ENCODE data around the gene SCLT1.
A peak's percentile ranks its signal among the peaks of the same experiment; 100 is the strongest.

SCLT1 gene

GRCh38 chr4:128950796-128951195 lies 142.5 kb downstream of the SCLT1 start:
- H3K14ac ChIP-seq (ENCODE audit: low read length in 2 of 2) = no peak overlapping the region
- no peak overlapping the region for H2BK5ac ChIP-seq (ENCODE audit: low read depth, low read length, poor library complexity, severe bottlenecking)
- no peak overlapping the region for H3K23ac ChIP-seq (ENCODE audit: low read length in 2 of 2)
- no peak overlapping the region for H3K4me2 ChIP-seq (ENCODE audit: low read length, poor library complexity, severe bottlenecking)
- no peaks in the 10 kb centered on the region for H3K4me1 ChIP-seq (ENCODE audit: control insufficient read depth, insufficient read depth, low read depth, low read length)
- no peak overlapping the region for H3K9ac ChIP-seq (ENCODE audit: low read length)
- peaks cover 42% of the 10 kb centered on the region for H3K9me3 ChIP-seq (ENCODE audit: control insufficient read depth, low read length)
- H3K36me3 ChIP-seq (ENCODE audit: control insufficient read depth in 1 of 2, insufficient read depth in 2 of 2, low read depth in 1 of 2, low read length in 2 of 2) = peaks cover 4 to 21% of the 10 kb centered on the region in 2 experiments
- no peak overlapping the region for H4K91ac ChIP-seq (ENCODE audit: low read length)
- no peak overlapping the region for H3K18ac ChIP-seq (ENCODE audit: low read depth in 1 of 2, low read length in 2 of 2)
- H2BK15ac ChIP-seq (ENCODE audit: low read depth, poor library complexity, severe bottlenecking) = no peak overlapping the region
- H4K8ac ChIP-seq (ENCODE audit: low read length) = no peak overlapping the region
- H3K4me3 ChIP-seq (ENCODE audit: insufficient read depth in 1 of 2, low read depth in 1 of 2, low read length in 2 of 2) = no peak overlapping the region
- no peaks in the 10 kb centered on the region for H3K27me3 ChIP-seq (ENCODE audit: control insufficient read depth in 1 of 2, insufficient read depth in 1 of 2, low read length in 2 of 2)
- no peak overlapping the region for H3K27ac ChIP-seq (ENCODE audit: low read length, poor library complexity, severe bottlenecking)
- no peak overlapping the region for H2AK5ac ChIP-seq (ENCODE audit: low read length, severe bottlenecking)
- H2BK120ac ChIP-seq (ENCODE audit: low read depth, low read length) = no peak overlapping the region
- WGBS = 100% methylated on average over 1 of the region's 2 CpGs
- no peak overlapping the region for H3K4ac ChIP-seq (ENCODE audit: low read depth in 1 of 2, low read length in 2 of 2)
- H3K79me1 ChIP-seq (replicated peaks; ENCODE audit: low read length, poor library complexity, severe bottlenecking) = peaks cover 3% of the 10 kb centered on the region
- no peak overlapping the region for H2AFZ ChIP-seq (ENCODE audit: low read depth, low read length)
- DNase-seq = no peak
- H2BK12ac ChIP-seq (ENCODE audit: low read length in 2 of 2) = no peak overlapping the region

GRCh38 chr4:128946916-128947315 lies 146.4 kb downstream of the SCLT1 start:
- no peak overlapping the region for H4K8ac ChIP-seq (ENCODE audit: low read length)
- H2BK5ac ChIP-seq (ENCODE audit: low read depth, low read length, poor library complexity, severe bottlenecking) = no peak overlapping the region
- H3K18ac ChIP-seq (ENCODE audit: low read depth in 1 of 2, low read length in 2 of 2) = no peak overlapping the region
- no peak for DNase-seq
- H3K4me2 ChIP-seq (ENCODE audit: low read length, poor library complexity, severe bottlenecking) = no peak overlapping the region
- H3K36me3 ChIP-seq (ENCODE audit: control insufficient read depth in 1 of 2, insufficient read depth in 2 of 2, low read depth in 1 of 2, low read length in 2 of 2) = peaks cover 4 to 43% of the 10 kb centered on the region in 2 experiments
- no peak overlapping the region for H2AFZ ChIP-seq (ENCODE audit: low read depth, low read length)
- H3K79me1 ChIP-seq (replicated peaks; ENCODE audit: low read length, poor library complexity, severe bottlenecking) = peaks cover 3% of the 10 kb centered on the region
- H3K4ac ChIP-seq (ENCODE audit: low read depth in 1 of 2, low read length in 2 of 2) = no peak overlapping the region
- no peak overlapping the region for H2BK120ac ChIP-seq (ENCODE audit: low read depth, low read length)
- no peak overlapping the region for H3K27ac ChIP-seq (ENCODE audit: low read length, poor library complexity, severe bottlenecking)
- H3K9me3 ChIP-seq (ENCODE audit: control insufficient read depth, low read length) = peaks cover 81% of the 10 kb centered on the region
- H2AK5ac ChIP-seq (ENCODE audit: low read length, severe bottlenecking) = no peak overlapping the region
- no peak overlapping the region for H3K9ac ChIP-seq (ENCODE audit: low read length)
- WGBS = 86% methylated on average over 2 of the region's 3 CpGs
- H3K4me1 ChIP-seq (ENCODE audit: control insufficient read depth, insufficient read depth, low read depth, low read length) = no peaks in the 10 kb centered on the region
- no peak overlapping the region for H3K14ac ChIP-seq (ENCODE audit: low read length in 2 of 2)
- H3K23ac ChIP-seq (ENCODE audit: low read length in 2 of 2) = no peak overlapping the region
- H2BK12ac ChIP-seq (ENCODE audit: low read length in 2 of 2) = no peak overlapping the region
- no peak overlapping the region for H4K91ac ChIP-seq (ENCODE audit: low read length)
- H3K27me3 ChIP-seq (ENCODE audit: control insufficient read depth in 1 of 2, insufficient read depth in 1 of 2, low read length in 2 of 2) = no peaks in the 10 kb centered on the region
- no peak overlapping the region for H2BK15ac ChIP-seq (ENCODE audit: low read depth, poor library complexity, severe bottlenecking)
- H3K4me3 ChIP-seq (ENCODE audit: insufficient read depth in 1 of 2, low read depth in 1 of 2, low read length in 2 of 2) = no peak overlapping the region

- Histone ChIP-seq H2BK15ac (ENCODE audit: low read depth, poor library complexity, severe bottlenecking) (no peak overlapping the region), H2AK5ac (ENCODE audit: low read length, severe bottlenecking) (no peak overlapping the region), H2BK120ac (ENCODE audit: low read depth, low read length) (no peak overlapping the region), H2BK12ac (ENCODE audit: low read length in 2 of 2) (no peak overlapping the region), H4K8ac (ENCODE audit: low read length) (no peak overlapping the region), H3K9ac (ENCODE audit: low read length) (no peak overlapping the region), H3K14ac (ENCODE audit: low read length in 2 of 2) (no peak overlapping the region), H3K4me3 (ENCODE audit: insufficient read depth in 1 of 2, low read depth in 1 of 2, low read length in 2 of 2) (peak overlapping the region in 1 of 2 experiments; percentile 16), H4K91ac (ENCODE audit: low read length) (no peak overlapping the region), H3K18ac (ENCODE audit: low read depth in 1 of 2, low read length in 2 of 2) (no peak overlapping the region), H3K4ac (ENCODE audit: low read depth in 1 of 2, low read length in 2 of 2) (no peak overlapping the region), H3K9me3 (ENCODE audit: control insufficient read depth, low read length) (peaks cover 98% of the 10 kb centered on the region), H3K27me3 (ENCODE audit: control insufficient read depth in 1 of 2, insufficient read depth in 1 of 2, low read length in 2 of 2) (no peaks in the 10 kb centered on the region), H3K4me2 (ENCODE audit: low read length, poor library complexity, severe bottlenecking) (no peak overlapping the region), H2BK5ac (ENCODE audit: low read depth, low read length, poor library complexity, severe bottlenecking) (no peak overlapping the region), H3K79me1 (replicated peaks; ENCODE audit: low read length, poor library complexity, severe bottlenecking) (peaks cover 3% of the 10 kb centered on the region), H2AFZ (ENCODE audit: low read depth, low read length) (no peak overlapping the region), H3K36me3 (ENCODE audit: control insufficient read depth in 1 of 2, insufficient read depth in 2 of 2, low read depth in 1 of 2, low read length in 2 of 2) (peaks cover 7 to 54% of the 10 kb centered on the region in 2 experiments), H3K23ac (ENCODE audit: low read length in 2 of 2) (no peak overlapping the region), H3K27ac (ENCODE audit: low read length, poor library complexity, severe bottlenecking) (no peak overlapping the region), H3K4me1 (ENCODE audit: control insufficient read depth, insufficient read depth, low read depth, low read length) (no peaks in the 10 kb centered on the region)
- 100% methylated on average over 1 of the region's 1 CpG for WGBS
- DNase-seq = no peak
Observed at GRCh38 chr4:128942607-128943006, 150.7 kb downstream of the SCLT1 start.

GRCh38 chr4:128940971-128941370 lies 152.4 kb downstream of the SCLT1 start:
- Histone ChIP-seq H3K9ac (ENCODE audit: low read length) (no peak overlapping the region), H2BK15ac (ENCODE audit: low read depth, poor library complexity, severe bottlenecking) (no peak overlapping the region), H2AK5ac (ENCODE audit: low read length, severe bottlenecking) (no peak overlapping the region), H3K4me1 (ENCODE audit: control insufficient read depth, insufficient read depth, low read depth, low read length) (no peaks in the 10 kb centered on the region), H3K23ac (ENCODE audit: low read length in 2 of 2) (no peak overlapping the region), H3K9me3 (ENCODE audit: control insufficient read depth, low read length) (peaks cover 97% of the 10 kb centered on the region), H2BK5ac (ENCODE audit: low read depth, low read length, poor library complexity, severe bottlenecking) (no peak overlapping the region), H3K36me3 (ENCODE audit: control insufficient read depth in 1 of 2, insufficient read depth in 2 of 2, low read depth in 1 of 2, low read length in 2 of 2) (peaks cover 3 to 50% of the 10 kb centered on the region in 2 experiments), H3K4me3 (ENCODE audit: insufficient read depth in 1 of 2, low read depth in 1 of 2, low read length in 2 of 2) (no peak overlapping the region), H3K4ac (ENCODE audit: low read depth in 1 of 2, low read length in 2 of 2) (no peak overlapping the region), H3K18ac (ENCODE audit: low read depth in 1 of 2, low read length in 2 of 2) (no peak overlapping the region), H3K27me3 (ENCODE audit: control insufficient read depth in 1 of 2, insufficient read depth in 1 of 2, low read length in 2 of 2) (no peaks in the 10 kb centered on the region), H3K4me2 (ENCODE audit: low read length, poor library complexity, severe bottlenecking) (no peak overlapping the region), H3K14ac (ENCODE audit: low read length in 2 of 2) (no peak overlapping the region), H4K8ac (ENCODE audit: low read length) (no peak overlapping the region), H3K79me1 (replicated peaks; ENCODE audit: low read length, poor library complexity, severe bottlenecking) (no peaks in the 10 kb centered on the region), H3K27ac (ENCODE audit: low read length, poor library complexity, severe bottlenecking) (no peak overlapping the region), H2BK120ac (ENCODE audit: low read depth, low read length) (no peak overlapping the region), H2BK12ac (ENCODE audit: low read length in 2 of 2) (no peak overlapping the region), H2AFZ (ENCODE audit: low read depth, low read length) (no peak overlapping the region), H4K91ac (ENCODE audit: low read length) (no peak overlapping the region)
- DNase-seq = no peak
- no CpG with 5 or more reads among the region's 2 CpGs for WGBS
